Mesothelial cell of epicardium (in vitro differentiated cells): ENCODE measurements around the gene TSPAN4. TPM values are rescaled to one million over a fixed set of nuclear protein-coding genes. Genes with fewer than 3 reads are reported as not detected.

ENCODE experiments used
- DNase-seq, 2 experiments: peaks; one replicate each; pipeline ENCODE4 v3.0.0; 2021; ENCODE audit warnings: low spot score in 2 of 2; ENCODE audit not compliant: unreplicated experiment in 2 of 2
- H3K27ac Mint-ChIP-seq: 2 replicates; pipeline ENCODE4 v1.8.0; 2021; ENCODE audit warnings: mixed read lengths
- H3K27me3 Mint-ChIP-seq: 2 replicates; pipeline ENCODE4 v1.8.0; 2021; ENCODE audit warnings: low read depth, mixed read lengths
- H3K36me3 Mint-ChIP-seq: 2 replicates; pipeline ENCODE4 v1.8.0; 2021; ENCODE audit warnings: mixed read lengths
- H3K4me1 Mint-ChIP-seq: 2 replicates; pipeline ENCODE4 v1.8.0; 2021; ENCODE audit warnings: mixed read lengths
- H3K4me3 Mint-ChIP-seq: 2 replicates; pipeline ENCODE4 v1.8.0; 2021; ENCODE audit warnings: mild to moderate bottlenecking, moderate library complexity, mixed read lengths
- H3K9me3 Mint-ChIP-seq: 2 replicates; pipeline ENCODE4 v1.8.0; 2021; ENCODE audit warnings: mixed read lengths
- total RNA-seq: library from RNA; stranded (reverse); gene quantifications from 3 replicates; pipeline ENCODE4 v1.2.1, GENCODE V29; 2021
- TF ChIP-seq, protein P1 (sequence below): fragments of 200-600 bp; sonication (generic); IDR thresholded peaks from one replicate; pipeline ENCODE4 v1.5.0; 2021; ENCODE audit warnings: antibody characterized with exemption; ENCODE audit not compliant: unreplicated experiment

TSPAN4 gene
- total RNA-seq, 1 donor from 2014 or later, result 94.1 TPM

DNA sequence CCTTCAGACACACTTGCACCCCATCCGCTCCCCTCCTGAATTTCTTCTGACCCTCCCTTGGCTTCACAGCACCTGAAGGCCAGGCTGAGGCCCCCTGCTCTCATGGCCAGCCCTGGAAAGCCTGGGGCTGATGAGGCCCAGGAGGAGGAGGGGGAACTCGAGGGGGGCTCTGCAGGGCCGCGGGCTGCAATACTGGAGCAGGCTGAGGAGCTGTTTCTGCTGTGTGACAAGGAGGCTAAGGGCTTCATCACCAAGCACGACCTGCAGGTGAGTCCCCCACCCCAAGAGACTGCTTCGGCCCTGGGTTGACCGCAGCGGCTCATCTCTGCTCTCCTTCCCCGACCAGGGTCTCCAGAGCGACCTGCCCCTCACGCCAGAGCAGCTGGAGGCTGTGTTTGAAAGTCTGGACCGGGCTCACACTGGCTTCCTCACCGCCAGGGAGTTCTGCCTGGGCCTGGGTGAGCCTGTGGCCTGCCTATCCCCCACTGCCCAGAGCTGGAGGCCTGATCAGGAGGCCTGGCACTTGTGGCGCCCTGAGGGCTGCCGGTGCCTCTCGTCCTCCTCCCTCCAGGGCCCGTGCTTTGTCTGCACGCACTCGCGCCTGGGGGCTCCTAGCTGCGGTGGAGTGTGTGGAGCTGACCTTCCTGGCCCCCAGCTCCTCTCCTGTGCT is 14.0 kb upstream of the TSPAN4 start:
- Mint-ChIP-seq H3K27me3 (peaks cover 51% of the 10 kb centered on the region), H3K4me3 (peak overlapping the region; percentile 68), H3K27ac (no peak overlapping the region), H3K4me1 (peaks cover 36% of the 10 kb centered on the region), H3K36me3 (peaks cover 5% of the 10 kb centered on the region), H3K9me3 (no peaks in the 10 kb centered on the region)
- TF ChIP-seq, protein P1, sequence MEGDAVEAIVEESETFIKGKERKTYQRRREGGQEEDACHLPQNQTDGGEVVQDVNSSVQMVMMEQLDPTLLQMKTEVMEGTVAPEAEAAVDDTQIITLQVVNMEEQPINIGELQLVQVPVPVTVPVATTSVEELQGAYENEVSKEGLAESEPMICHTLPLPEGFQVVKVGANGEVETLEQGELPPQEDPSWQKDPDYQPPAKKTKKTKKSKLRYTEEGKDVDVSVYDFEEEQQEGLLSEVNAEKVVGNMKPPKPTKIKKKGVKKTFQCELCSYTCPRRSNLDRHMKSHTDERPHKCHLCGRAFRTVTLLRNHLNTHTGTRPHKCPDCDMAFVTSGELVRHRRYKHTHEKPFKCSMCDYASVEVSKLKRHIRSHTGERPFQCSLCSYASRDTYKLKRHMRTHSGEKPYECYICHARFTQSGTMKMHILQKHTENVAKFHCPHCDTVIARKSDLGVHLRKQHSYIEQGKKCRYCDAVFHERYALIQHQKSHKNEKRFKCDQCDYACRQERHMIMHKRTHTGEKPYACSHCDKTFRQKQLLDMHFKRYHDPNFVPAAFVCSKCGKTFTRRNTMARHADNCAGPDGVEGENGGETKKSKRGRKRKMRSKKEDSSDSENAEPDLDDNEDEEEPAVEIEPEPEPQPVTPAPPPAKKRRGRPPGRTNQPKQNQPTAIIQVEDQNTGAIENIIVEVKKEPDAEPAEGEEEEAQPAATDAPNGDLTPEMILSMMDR, result no peak
- DNase-seq, result no peak

DNA sequence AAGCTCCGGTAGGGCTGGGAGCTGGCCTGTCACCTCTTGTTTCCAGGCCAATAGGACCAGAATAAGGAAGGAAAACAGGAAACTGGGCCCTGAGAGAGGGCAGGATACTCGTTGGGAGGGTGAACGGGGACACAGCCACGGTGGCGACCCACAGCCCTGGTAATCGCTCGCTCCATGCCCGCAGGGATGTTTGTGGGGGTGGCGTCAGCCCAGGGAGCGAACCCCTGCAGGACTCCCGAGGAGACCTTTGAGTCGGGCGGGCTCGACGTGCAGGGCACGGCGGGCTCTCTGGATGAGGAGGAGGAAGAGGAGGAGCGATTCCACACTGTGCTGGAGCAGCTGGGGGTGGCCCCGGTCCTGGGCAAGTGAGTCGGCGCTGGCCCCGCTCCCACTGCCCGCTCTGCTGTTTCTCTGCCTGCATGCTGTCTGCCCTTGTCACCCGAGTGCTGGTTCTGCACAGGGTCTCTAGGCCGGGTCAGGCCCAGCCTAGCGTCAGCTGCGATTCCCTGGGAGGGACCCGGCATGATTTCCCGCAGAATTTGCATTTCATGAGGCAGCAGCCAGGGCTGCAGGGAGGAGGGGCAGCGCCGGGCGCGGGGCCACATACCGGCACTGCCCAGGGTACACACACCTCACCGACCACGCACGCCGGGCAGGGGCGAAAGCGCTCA is 13.3 kb upstream of the TSPAN4 start:
- DNase-seq, result no peak
- H3K27ac Mint-ChIP-seq, result no peak overlapping the region
- peak overlapping the region; percentile 50 for H3K4me3 Mint-ChIP-seq
- H3K36me3 Mint-ChIP-seq, result peaks cover 5% of the 10 kb centered on the region
- H3K27me3 Mint-ChIP-seq, result peaks cover 51% of the 10 kb centered on the region
- H3K9me3 Mint-ChIP-seq, result no peaks in the 10 kb centered on the region
- TF ChIP-seq, protein P1, result no peak
- peaks cover 43% of the 10 kb centered on the region for H3K4me1 Mint-ChIP-seq

DNA sequence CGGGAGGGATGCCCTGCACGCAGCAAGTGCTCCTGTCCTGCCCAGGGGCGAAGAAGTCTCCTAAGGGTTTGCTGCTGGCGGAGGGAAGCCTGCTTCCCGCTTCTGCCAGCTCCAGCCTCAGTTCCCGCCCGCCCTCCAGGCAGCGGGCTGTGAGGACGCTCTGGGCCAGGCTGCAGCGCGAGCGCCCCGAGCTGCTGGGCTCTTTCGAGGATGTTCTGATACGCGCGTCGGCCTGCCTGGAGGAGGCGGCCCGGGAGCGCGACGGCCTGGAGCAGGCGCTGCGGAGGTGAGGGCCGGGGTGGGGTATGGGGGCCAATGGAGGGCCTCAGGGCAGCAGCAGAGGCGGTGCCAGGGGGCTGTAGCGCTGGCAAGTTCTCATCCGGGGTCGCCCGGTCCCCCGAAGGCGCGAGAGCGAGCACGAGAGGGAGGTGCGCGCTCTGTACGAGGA is 12.8 kb upstream of the TSPAN4 start:
- Mint-ChIP-seq H3K4me3 (peak overlapping the region; percentile 50), H3K4me1 (peaks cover 43% of the 10 kb centered on the region), H3K27me3 (peaks cover 51% of the 10 kb centered on the region), H3K27ac (no peak overlapping the region), H3K9me3 (no peaks in the 10 kb centered on the region), H3K36me3 (peaks cover 3% of the 10 kb centered on the region)
- DNase-seq, result no peak
- TF ChIP-seq, protein P1, result no peak

DNA sequence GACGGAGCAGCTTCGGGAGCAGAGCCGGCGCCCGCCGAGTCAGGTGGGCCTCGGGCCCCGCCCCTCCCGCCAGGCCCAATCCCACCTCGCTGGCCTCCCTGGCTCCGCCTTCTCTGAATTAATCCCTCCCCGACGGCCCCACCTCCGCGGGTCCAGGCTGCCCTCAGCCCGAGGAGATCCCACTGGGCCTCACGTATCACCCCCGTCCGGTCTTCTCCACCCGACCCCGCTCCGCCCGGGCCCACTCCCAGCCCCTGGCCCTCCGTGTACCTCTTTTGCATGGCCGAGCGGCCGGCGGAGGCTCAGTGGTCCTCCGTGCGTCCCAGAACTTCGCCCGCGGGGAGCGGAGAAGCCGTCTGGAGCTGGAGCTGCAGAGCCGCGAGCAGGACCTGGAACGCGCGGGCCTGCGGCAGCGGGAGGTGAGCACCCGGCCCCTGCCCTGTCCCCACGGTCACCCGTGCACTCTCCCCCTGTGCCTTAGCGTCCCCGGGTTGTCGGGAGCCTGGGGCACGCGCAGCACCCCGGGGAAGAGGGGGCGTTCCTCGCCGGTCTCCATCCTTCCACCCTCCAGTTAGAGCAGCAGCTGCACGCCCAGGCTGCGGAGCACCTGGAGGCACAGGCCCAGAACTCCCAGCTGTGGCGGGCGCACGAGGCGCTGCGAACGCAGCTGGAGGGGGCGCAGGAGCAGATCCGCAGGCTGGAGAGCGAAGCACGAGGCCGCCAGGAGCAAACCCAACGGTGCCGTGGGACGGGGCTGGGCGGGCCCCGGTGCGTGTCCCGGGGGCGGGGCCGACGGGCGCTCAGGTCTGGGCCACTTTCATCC is 12.1 kb upstream of the TSPAN4 start:
- peak overlapping the region; percentile 50 for H3K4me3 Mint-ChIP-seq
- TF ChIP-seq, protein P1, result no peak
- H3K36me3 Mint-ChIP-seq, result no peaks in the 10 kb centered on the region
- DNase-seq, result peak in 1 of 2 experiments; percentile 86
- H3K27ac Mint-ChIP-seq, result no peak overlapping the region
- peaks cover 43% of the 10 kb centered on the region for H3K4me1 Mint-ChIP-seq
- H3K27me3 Mint-ChIP-seq, result peaks cover 51% of the 10 kb centered on the region
- H3K9me3 Mint-ChIP-seq, result no peaks in the 10 kb centered on the region

DNA sequence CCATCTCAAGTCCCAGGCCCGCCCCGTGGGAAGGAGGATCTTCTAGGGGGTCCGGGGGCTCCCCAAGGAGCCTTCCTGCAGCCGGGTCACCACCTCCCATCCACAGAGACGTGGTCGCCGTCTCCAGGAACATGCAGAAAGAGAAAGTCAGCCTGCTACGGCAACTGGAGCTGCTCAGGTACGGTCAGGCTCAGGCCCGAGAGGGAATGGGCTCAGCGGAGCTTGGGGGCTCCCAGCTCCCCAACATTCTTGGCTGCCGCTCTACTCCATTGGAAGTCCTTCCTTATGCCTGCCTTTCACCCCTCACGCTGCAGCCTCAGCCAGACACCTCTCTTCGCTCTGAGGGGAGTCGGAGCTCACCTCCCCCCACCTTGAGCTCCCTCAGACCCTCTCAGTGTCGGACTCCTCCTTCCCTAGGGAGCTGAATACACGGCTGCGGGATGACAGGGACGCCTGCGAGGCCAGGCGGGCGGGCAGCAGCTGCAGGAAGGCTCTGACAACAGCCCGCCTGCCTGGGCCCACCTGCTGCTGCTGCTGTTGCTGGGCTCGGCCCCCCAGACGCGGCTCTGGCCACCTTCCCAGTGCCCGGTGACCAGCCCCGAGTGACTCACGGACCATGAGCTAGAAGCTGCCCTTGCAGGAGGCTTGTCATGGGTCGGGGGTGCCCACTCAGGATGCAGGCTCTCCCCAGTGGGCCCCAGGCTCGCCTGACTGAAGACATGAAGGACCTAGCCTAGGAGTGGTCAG is 11.4 kb upstream of the TSPAN4 start:
- H3K4me3 Mint-ChIP-seq, result peak overlapping the region; percentile 58
- H3K9me3 Mint-ChIP-seq, result no peaks in the 10 kb centered on the region
- DNase-seq, result no peak
- TF ChIP-seq, protein P1, result no peak
- no peak overlapping the region for H3K27ac Mint-ChIP-seq
- no peaks in the 10 kb centered on the region for H3K36me3 Mint-ChIP-seq
- H3K4me1 Mint-ChIP-seq, result peaks cover 43% of the 10 kb centered on the region
- H3K27me3 Mint-ChIP-seq, result peaks cover 51% of the 10 kb centered on the region
